ENCODE results near the gene CCDC88B.

DNA sequence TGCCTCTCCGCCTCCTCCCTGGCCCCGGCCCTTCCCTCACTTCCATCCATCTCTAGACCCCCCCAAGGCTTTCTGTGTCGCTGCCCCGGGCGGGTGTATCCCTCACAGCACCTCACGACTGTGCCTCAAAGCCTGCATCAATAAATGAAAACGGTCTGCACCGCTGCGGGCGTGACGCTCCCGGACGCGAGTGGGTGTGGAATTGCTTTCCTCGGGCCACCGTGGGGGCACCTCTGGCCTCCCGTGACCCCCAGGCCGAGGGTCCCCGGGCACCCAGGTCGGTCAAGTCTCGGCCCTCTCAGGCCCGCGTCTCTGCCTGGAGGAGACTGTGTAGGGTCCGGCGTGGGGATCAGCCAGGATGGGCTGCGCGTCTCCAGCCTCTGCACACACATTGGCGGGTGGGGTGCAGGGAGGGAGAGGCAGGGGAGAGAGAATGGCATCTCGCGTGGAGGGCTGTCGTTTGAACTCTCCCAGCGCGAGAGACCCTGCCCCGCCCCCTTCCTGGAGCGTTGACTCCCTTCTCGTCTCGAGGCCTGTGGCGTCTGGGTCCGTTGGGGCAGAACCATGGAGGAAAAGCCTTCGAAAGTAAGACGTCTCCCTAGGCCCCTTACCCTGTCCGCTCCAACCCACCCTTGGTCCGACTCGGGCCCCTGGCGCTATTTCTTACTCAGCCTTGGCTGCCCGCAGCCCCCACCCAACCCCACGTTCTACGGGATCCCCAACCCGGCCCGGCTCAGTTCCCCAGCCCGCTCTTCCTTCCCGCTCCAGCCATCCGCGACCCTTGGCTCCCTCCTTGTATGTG is 40.0 kb upstream of the CCDC88B start, which contains the start of gene CATSPERZ:
- TF ChIP-seq CTCF (IDR thresholded peaks at IDR 0.05) (no peak), POLR2AphosphoS5 (IDR thresholded peaks at IDR 0.05) (no peak), EP300 (IDR thresholded peaks at IDR 0.05) (no peak)

Measured in gastroesophageal sphincter (tissue), 3 donors.